Right lung (tissue), 10 donors: ENCODE results near the gene MME. TPM values are rescaled to one million over a fixed set of nuclear protein-coding genes. Genes with fewer than 3 reads are reported as not detected.

Experiments
- DNase-seq, 2 donors: peaks; one replicate each; pipeline ENCODE4 v3.0.0-alpha.2; 2013
- long read RNA-seq, 8 donors: transcript quantifications; one replicate each; lab custom pipeline, GENCODE V29; 2026
- polyA plus RNA-seq, 5 donors: library from polyadenylated mRNA; unstranded; fragments of 120-200 nt; gene quantifications; one replicate each; pipeline versions ENCODE4 v1.2.1 to v1.2.3, GENCODE V29; 2013; ENCODE audit warnings: inconsistent platforms in 1 of 5, low replicate concordance in 1 of 5; ENCODE audit not compliant: insufficient read length in 5 of 5, insufficient read depth in 1 of 5

MME gene
- polyA plus RNA-seq = 10 to 100 TPM; 13.9 to 44.3 (median 33.1) TPM
- long read RNA-seq, donor 1, partial matches to known transcripts = 0 of 1 reads
- long read RNA-seq, donor 1, other reads (novel, unspliced or antisense) = 0 of 1 reads
- long read RNA-seq, donor 2, full-length matches to known transcripts = 1 of 1 reads
- long read RNA-seq, donor 2, partial matches to known transcripts = 0 of 1 reads
- long read RNA-seq, donor 2, other reads (novel, unspliced or antisense) = 0 of 1 reads
- long read RNA-seq, donor 3, full-length matches to known transcripts = 1 of 1 reads
- long read RNA-seq, donor 3, partial matches to known transcripts = 0 of 1 reads
- long read RNA-seq, donor 3, other reads (novel, unspliced or antisense) = 0 of 1 reads
- long read RNA-seq, donor 4 = 0 reads
- long read RNA-seq, donor 5, full-length matches to known transcripts = 2 of 2 reads
- long read RNA-seq, donor 5, partial matches to known transcripts = 0 of 2 reads
- long read RNA-seq, donor 5, other reads (novel, unspliced or antisense) = 0 of 2 reads
- long read RNA-seq, donor 6, full-length matches to known transcripts = 1 of 1 reads
- long read RNA-seq, donor 6, partial matches to known transcripts = 0 of 1 reads
- long read RNA-seq, donor 6, other reads (novel, unspliced or antisense) = 0 of 1 reads
- long read RNA-seq, donor 7, partial matches to known transcripts = 0 of 2 reads
- long read RNA-seq, donor 7, other reads (novel, unspliced or antisense) = 0 of 2 reads
- long read RNA-seq, donor 8, full-length matches to known transcripts = 1 of 1 reads
- long read RNA-seq, donor 8, partial matches to known transcripts = 0 of 1 reads
- long read RNA-seq, donor 8, other reads (novel, unspliced or antisense) = 0 of 1 reads

GRCh38 chr3:155079746-155080487, at the start of gene MME:
Gene MME (plus strand): TSS chr3:155080319. CDS start chr3:155084168, 3,849 bp downstream.
- peak; percentile 57 to 58 for DNase-seq

DNA sequence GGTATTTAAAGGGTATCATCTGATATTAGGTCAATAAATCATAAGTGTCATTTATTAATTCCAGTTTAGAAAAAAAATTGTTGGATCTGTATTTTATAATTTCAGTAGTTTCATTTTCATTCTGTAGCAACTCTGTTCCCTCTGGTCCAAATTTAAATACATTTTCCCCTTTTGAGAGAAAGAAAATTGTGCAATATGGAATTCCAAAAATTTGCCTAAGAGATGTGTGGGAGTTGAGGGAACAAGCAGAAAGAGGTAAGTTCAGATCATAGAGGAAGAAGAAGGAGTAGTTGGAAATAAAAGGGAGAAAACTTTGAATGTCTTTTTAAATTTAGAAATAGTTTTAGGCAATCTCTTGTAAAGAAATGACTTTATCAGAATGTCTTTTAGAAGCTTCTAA, 48.9 kb upstream of the MME start:
- no peak for DNase-seq

- no peak for DNase-seq
Observed at GRCh38 chr3:155032918-155033317, 47.2 kb upstream of the MME start.

DNA sequence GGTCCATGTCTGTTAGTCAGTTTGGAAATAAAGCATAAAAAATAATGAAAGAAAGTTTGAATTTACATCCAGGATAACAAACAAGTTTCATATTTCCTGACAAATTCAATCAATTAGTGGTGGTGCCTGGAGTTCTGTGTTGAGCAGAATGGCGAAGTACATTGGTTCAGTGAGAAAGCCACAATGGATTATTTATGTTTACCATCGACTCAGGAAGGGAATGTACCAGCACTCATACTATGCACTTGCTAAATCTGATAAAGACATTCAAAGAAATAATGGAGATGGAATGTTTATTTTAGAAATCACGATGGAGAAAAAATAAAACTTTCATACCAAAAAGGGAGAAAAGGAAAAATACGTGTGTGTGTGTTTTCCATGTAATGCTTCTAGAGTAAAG, 45.3 kb upstream of the MME start:
- DNase-seq = no peak

DNA sequence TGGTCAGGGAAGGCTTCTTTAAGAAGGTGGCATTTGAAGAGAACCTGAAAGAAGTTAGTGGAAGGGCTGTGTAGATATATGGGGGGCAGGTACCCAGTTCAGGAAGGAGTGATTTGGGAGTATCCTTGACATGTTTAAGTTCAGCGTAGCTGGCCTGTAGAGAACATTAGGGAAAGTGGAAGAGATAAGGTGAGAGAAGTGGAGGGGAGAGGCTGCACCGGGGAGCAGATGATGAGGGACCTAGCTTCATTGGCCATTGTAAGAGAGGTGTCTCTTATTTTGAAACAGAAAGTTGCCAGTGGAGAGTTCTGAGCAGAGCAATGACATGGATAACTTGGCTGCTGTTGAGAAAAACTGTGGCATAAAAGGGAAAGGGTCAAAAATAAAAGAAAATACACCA, 44.6 kb upstream of the MME start:
- DNase-seq = no peak

DNA sequence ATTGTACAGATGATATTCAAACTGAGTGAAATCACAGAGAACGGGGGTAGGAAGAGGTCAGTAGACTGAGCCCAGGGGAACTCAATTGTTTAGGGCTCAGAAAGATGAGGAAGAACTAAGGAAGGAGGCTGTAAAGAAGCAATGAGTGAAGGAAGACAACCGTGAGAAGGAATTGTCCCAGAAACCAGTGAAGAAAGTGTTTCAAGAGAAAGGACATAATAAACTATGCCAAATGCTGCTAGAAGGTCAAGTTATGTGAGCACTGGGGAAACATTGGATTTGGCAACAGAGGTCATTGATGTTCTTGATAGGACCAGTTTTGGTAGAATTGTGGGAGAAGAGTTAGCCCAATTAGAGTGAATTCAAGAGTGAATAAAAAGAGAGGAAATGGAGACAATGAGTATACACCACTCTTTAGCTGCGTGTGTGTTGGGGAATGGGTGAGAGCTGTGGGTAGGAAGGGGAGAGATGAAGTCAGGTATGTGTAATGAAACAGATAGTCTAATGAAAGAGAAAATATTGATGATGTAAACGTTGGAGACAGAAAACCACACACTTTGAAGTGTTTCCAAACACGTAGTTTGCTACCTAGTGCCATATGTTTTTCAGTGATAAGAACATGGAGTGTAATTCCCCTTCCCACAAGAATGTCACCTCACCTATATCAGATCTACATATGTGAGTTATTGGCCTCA, 42.5 kb upstream of the MME start:
- no peak for DNase-seq

GRCh38 chr3:155038203-155038554, 41.9 kb upstream of the MME start:
- DNase-seq = no peak

GRCh38 chr3:155046935-155047334, 33.2 kb upstream of the MME start:
- DNase-seq = no peak

GRCh38 chr3:155047672-155048071, 32.4 kb upstream of the MME start:
- no peak for DNase-seq

- DNase-seq = no peak
Observed at GRCh38 chr3:155049959-155050358, 30.2 kb upstream of the MME start.

DNA sequence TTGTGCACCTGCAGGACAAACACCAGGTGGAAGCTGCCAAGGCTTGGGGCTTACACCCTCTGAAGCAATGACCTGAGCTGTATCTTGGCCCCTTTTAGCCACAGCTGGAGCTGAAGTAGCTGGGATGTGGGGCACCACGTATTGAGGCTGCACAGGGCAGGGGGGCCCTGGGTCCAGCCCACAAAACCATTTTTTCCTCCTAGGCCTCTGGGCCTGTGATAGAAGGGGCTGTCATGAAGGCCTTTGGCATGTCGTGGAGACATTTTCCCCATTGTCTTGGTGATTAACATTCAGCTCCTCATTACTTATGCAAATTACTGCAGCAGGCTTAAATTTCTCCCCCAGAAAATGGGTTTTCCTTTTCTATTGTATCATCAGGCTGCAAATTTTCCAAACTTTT, 27.6 kb upstream of the MME start:
- DNase-seq = no peak

DNA sequence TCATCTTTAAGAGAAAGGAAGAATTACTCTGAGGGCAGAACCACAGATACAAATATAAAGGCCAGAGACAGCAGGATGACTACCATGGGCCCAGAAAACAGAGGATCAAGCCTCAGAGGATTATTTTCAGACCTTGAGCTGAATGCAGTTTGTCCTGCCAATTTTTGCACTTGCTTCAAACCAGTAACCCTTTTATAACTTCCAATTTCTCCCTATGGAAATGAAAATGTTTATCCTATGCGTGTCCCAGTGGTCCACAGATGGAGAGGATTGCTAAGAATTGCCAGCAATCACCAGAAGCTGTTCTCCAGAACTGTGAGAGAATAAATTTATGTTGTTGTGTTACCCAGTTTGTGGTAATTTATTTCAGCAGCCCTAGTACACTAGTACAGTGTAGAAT, 26.4 kb upstream of the MME start:
- DNase-seq = no peak

DNA sequence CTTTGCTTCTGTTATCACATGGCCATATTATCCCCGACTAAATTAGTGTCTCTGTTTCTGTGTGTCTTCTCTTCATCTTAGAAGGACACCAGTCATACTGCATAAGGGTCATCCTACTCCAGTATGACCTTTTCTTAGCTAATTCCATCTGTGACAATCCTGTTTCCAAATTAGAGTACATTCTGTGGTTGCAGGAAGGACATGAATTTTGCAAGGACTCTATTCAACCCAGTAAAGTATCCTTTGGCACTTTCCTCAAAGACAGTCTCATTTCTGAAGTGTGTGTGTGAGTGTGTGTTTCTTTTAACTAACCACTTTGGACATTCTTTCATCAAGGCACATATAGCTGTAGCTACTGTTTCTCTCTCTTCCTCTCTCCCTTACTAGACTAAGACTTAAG, 15.2 kb upstream of the MME start:
- no peak for DNase-seq

DNA sequence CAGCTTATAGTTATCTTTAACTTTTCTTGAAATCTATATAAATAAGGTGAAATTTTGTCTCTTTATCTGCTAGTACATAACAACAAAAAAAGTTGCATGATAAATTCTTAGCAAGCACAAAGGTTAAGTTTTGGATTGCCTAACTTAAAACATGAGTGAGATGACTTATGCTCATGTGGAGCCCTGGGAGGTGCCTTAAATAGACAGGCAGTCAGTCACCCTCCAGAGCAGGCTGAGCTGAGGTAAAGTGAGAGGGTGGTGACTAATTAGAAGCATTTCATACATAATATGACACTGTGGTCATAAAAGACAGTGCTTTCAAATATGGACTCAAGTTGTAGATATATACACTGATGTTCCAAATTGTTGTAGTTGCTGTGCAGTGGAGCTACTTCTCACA, 14.6 kb upstream of the MME start:
- no peak for DNase-seq

DNA sequence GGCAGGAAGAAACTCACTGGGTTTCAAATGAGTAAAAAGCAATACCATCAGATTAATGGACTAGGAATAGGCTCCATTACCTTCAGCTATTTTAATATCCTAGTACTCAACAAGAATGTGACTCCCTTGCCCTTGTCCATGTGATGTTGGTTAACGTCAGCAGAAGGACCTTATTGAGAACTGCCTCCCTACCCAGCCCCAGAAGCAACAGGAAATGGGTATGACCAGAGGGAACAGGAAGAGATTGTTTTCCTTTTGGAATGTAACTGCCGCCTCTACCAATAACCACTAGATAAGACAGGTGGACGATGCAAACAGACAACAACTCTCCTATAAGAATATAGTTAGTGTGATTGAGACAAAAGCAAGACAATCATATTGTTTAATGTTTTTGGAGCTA, 10.4 kb upstream of the MME start:
- no peak for DNase-seq

- no peak for DNase-seq
Observed at GRCh38 chr3:155070316-155070715, 9.8 kb upstream of the MME start.

GRCh38 chr3:155070932-155071387, 9.2 kb upstream of the MME start:
- DNase-seq = no peak

DNA sequence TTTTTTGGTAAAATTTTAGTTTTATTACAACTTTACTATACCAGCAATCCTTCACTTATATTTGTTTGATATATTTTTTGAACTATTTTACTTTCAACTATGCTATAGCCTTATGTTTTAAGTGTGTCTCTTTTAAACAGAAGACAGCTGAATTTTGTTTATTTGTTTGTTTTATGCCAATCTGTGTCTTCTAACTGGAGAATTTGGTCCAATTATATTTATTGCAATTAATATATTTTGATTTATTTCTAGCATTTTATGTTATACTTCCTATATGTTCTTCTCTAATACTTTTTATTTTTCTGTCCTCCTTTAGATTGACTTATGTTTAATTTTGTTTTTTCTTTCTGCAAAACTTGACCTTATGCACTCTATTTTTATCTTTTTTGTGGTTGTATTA, 4.9 kb upstream of the MME start:
- DNase-seq = no peak

DNA sequence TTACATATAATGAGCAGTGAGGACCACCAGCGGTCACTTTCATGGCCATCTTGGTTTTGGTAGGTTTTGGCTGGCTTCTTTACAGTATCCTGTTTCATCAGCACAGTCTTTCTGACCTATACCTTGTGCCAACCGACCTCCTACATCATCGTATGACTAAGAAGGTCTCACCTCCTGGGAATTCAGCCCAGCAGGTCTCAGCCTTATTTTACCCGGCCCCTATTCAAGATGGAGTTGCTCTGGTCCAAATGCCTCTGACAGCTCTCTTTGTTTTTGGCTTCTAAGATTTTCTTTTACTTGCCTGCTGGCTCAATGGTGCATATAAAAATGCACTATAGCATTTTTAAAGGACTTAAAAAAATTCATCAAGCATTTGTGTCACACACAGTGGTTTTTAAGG, 3.2 kb upstream of the MME start:
- no peak for DNase-seq

- peak; percentile 11 to 21 for DNase-seq
Observed at GRCh38 chr3:155078711-155079467, 1.2 kb upstream of the MME start.

DNA sequence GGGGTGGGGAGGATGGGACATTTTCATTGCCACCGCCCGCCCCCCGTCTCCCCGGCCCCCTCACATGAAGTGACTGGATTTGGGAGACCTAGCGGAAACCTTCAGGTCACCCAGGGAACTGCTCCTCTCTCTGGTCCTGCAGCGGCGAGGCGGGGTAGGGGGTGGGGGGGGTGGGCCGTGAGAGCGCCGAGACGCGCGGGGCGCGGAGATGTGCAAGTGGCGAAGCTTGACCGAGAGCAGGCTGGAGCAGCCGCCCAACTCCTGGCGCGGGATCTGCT, 712 bp upstream of the MME start:
- DNase-seq = no peak
